Activated T-helper 1 cell treated with anti-CD3 and anti-CD28 coated beads, Interleukin-12 subunit alpha, Interleukin-12 subunit beta, Interleukin-2, Interleukin-4 antibody, amounts not matched to agents 30 ng/mL and 10 ng/mL and 1 ng/mL, durations not matched to agents 14 hours and 24 hours and 36 hours (primary cell): ENCODE data around the gene KRTAP4-3. TPM values are rescaled to one million over a fixed set of nuclear protein-coding genes. Genes with fewer than 3 reads are reported as not detected.
"Not testable (repeated sequence)": the region's sequence is repeated elsewhere in the genome, so short reads cannot be mapped to it uniquely, and the experiment has no call there.

Experiments used
- DNase-seq: peaks from one replicate; pipeline ENCODE4 v3.0.0; 2021; ENCODE audit warnings: low spot score
- H3K27ac Mint-ChIP-seq: one replicate; pipeline ENCODE4 v1.8.0; 2021; ENCODE audit warnings: mild to moderate bottlenecking, mixed read lengths
- H3K27me3 Mint-ChIP-seq: one replicate; pipeline ENCODE4 v1.8.0; 2022; ENCODE audit warnings: mild to moderate bottlenecking, moderate library complexity, mixed read lengths; ENCODE audit not compliant: insufficient read depth
- H3K36me3 Mint-ChIP-seq: one replicate; pipeline ENCODE4 v1.8.0; 2021; ENCODE audit warnings: low read depth, mixed read lengths
- H3K4me1 Mint-ChIP-seq: one replicate; pipeline ENCODE4 v1.8.0; 2021; ENCODE audit warnings: low read depth, mixed read lengths
- H3K4me3 Mint-ChIP-seq: one replicate; pipeline ENCODE4 v1.8.0; 2021; ENCODE audit warnings: mild to moderate bottlenecking, moderate library complexity, mixed read lengths
- H3K9me3 Mint-ChIP-seq: one replicate; pipeline ENCODE4 v1.8.0; 2021; ENCODE audit warnings: mixed read lengths
- intact Hi-C: fragments of 100-400 bp; cut with micrococcal nuclease; formaldehyde crosslinking; loops from one replicate; pipeline ENCODE4 v1.15.1; 2024
- total RNA-seq: library from RNA; stranded (reverse); gene quantifications from 2 replicates; pipeline ENCODE4 v1.2.3, GENCODE V29; 2022

The KRTAP4-3 gene
- total RNA-seq, 1 donor from 2014 or later, result not detected

DNA sequence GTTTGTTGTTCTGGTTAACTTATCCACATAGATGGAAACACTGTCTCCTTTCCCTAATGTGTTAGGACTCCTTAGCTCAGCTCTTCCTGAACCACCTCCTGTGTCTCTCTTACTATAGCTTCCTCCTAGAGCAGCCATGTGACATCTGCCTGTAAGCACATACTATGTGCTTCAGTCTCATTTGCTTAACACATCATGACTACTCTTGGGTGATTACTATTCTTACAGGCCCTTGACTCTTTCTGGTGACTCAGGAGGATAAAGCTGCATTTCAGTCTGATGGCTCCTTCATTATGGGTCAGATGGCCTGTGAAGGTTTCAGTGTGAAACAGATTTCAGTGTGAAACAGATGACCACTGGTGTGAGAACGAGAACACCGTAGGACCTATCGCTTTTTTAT, 10.3 kb upstream of the KRTAP4-3 start:
- H3K9me3 Mint-ChIP-seq, result no peaks in the 10 kb centered on the region
- intact Hi-C loops, result no loop called here
- no peaks in the 10 kb centered on the region for H3K36me3 Mint-ChIP-seq
- H3K27ac Mint-ChIP-seq, result no peak overlapping the region
- H3K27me3 Mint-ChIP-seq, result peaks cover 1% of the 10 kb centered on the region
- DNase-seq, result no peak
- H3K4me1 Mint-ChIP-seq, result no peaks in the 10 kb centered on the region
- no peak overlapping the region for H3K4me3 Mint-ChIP-seq

DNA sequence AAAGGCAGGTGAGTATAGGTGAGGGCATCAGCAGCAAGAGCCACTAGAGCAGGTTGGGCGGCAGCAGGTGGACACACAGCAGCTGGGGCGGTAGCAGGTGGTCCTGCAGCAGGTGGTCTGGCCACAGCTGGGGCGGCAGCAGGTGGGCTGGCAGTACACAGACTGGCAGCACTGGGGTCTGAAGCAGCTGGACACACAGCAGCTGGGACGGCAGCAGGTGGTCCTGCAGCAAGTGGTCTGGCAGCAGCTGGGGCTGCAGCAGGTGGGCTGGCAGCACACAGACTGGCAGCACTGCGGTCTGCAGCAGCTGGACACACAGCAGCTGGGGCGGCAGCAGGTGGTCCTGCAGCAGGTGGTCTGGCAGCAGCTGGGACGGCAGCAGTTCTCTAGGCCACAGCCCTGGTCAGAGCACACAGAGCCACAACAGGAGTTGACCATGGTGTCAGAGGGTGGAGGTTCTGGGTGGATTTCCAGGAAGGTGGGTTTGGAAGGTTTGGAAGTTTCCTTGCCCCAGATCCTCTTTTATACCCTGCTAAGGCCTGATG, 9.8 kb upstream of the KRTAP4-3 start, which contains the start of gene KRTAP4-2:
KRTAP4-2 (minus strand) TSS at position 495 of the 545 bp plus-strand sequence; CDS start at position 438, 57 bp downstream.
- Mint-ChIP-seq H3K27ac (no peak within 1 kb of the TSS), H3K27me3 (peaks cover 1% of the 10 kb centered on the region), H3K4me1 (no peaks in the 10 kb centered on the region), H3K36me3 (no peaks in the 10 kb centered on the region), H3K9me3 (no peaks in the 10 kb centered on the region), H3K4me3 (no peak within 1 kb of the TSS)
- intact Hi-C loops, result no loop called here
- DNase-seq, result no peak

DNA sequence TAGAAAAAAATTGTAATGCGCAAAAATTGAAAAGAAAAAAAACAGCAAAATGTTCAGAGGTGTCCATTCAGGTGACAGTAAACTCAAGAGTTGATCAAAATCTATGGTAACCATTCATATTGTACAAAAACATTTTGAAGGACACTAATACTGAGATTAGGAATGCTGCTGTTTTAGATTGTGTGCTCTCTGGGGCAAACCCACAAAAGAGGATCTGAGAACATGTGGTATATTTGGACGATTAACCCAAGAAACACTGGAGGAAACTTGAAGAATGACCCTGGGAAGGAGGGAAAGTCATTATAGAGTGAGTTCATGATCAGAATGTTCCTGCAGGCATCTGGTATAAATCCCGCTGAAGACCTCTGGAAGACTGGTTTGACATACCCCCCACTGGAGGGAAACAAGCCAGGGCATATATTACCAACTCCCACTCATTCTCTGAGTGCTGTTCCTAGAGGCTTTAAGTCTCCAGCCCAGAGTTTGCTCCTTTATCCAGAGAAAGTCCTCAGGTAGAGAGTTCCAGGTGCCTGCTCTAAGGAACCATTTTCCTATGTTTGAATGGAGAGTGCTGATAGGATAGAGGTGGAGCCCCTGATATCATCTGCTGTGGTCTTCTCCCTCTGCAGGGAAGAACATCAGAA, 8.8 kb upstream of the KRTAP4-3 start:
- Mint-ChIP-seq H3K27ac (no peak overlapping the region), H3K9me3 (no peaks in the 10 kb centered on the region), H3K36me3 (no peaks in the 10 kb centered on the region), H3K4me1 (no peaks in the 10 kb centered on the region), H3K27me3 (peaks cover 5% of the 10 kb centered on the region), H3K4me3 (no peak overlapping the region)
- no peak for DNase-seq
- intact Hi-C loops, result no loop called here

DNA sequence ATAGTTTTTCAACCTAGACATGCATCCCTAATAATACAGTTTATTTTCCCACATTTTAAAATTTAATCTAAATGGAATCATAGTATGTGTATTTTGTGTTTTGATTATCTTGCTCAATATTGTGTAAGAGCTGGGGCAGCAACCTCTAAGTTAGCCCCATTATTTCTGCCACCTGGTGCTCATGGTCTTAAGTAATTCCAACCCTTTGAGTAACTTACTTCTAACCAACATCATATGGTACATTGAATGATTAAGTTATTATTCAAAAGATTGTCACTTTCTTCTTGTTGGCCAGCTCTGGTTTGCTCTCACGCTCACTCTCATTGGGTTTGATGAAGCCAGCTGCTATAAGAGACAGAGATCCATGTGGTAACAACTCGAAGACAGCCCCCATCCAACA, 3.9 kb upstream of the KRTAP4-3 start:
- intact Hi-C loops, result no loop called here
- H3K4me3 Mint-ChIP-seq, result no peak overlapping the region
- peaks cover 5% of the 10 kb centered on the region for H3K27me3 Mint-ChIP-seq
- no peak overlapping the region for H3K27ac Mint-ChIP-seq
- no peak for DNase-seq
- no peaks in the 10 kb centered on the region for H3K4me1 Mint-ChIP-seq
- no peaks in the 10 kb centered on the region for H3K36me3 Mint-ChIP-seq
- no peaks in the 10 kb centered on the region for H3K9me3 Mint-ChIP-seq

DNA sequence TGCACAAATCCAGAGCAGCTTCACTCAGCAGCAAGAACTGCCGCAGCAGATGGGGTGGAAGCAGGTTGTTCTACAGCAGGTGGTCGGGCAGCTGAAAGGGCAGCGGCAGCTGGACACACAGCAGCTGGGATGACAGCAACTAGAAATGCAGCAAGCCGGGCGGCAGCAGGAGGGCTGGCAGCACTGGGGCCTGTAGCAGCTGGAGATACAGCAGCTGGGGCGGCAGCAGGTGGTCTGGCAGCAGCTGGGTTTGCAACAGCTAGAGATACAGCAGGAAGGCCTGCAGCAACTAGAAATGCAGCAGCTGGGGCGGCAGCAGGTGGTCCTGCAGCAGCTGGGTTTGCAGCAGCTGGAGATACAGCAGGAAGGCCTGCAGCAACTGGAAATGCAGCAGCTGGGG, 460 bp downstream of the KRTAP4-3 start:
- Mint-ChIP-seq H3K27ac (no peak overlapping the region), H3K4me1 (no peaks in the 10 kb centered on the region), H3K9me3 (no peaks in the 10 kb centered on the region), H3K4me3 (no peak overlapping the region), H3K36me3 (no peaks in the 10 kb centered on the region), H3K27me3 (peaks cover 3% of the 10 kb centered on the region)
- no peak for DNase-seq
- intact Hi-C loops, result no loop called here

DNA sequence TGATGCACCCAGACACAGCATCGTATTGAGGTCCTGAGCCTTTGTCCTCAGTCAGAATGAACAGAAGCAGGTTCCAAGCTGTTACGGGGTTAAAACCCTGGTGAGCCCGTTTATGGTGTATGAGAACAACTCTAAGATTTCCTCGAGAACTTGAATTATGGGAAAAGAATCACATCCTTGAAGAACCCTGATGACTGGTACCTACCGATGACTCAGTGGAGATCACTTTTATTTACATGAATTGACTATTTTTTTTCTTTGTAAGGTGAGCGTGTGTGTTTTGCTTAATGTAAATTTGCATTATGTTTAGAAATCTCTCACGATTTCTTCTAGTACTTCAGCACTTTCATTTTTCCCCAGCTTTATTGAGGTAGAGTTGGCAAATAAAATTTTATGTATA, 4.2 kb downstream of the KRTAP4-3 start:
- intact Hi-C loops, result no loop called here
- Mint-ChIP-seq H3K27ac (no peak overlapping the region), H3K9me3 (no peaks in the 10 kb centered on the region), H3K4me3 (no peak overlapping the region), H3K27me3 (no peaks in the 10 kb centered on the region), H3K36me3 (no peaks in the 10 kb centered on the region), H3K4me1 (no peaks in the 10 kb centered on the region)
- DNase-seq, result no peak

DNA sequence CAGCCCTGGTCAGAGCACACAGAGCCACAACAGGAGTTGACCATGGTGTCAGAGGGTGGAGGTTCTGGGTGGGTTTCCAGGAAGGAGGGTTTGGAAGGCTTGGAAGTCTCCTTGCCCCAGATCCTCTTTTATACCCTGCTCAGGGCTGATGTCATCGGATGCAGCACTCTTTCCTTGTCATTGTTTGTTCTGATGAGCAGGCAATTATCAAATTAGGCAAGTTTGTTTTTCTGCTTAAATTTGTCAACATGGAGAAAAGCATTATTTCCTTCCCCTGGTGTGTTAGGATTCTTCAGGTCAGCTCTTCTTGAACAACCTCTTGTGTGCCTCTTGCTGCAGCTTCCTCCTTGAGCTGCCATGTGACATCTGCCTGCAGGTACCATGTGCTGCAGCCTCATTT, 7.4 kb downstream of the KRTAP4-3 start, which contains the start of gene KRTAP4-4:
KRTAP4-4 (minus strand) TSS at position 101 of the 400 bp plus-strand sequence; CDS start at position 44, 57 bp downstream.
- no peak for DNase-seq
- H3K36me3 Mint-ChIP-seq, result no peaks in the 10 kb centered on the region
- H3K27ac Mint-ChIP-seq, result no peak within 1 kb of the TSS
- H3K4me3 Mint-ChIP-seq, result no peak within 1 kb of the TSS
- no peaks in the 10 kb centered on the region for H3K9me3 Mint-ChIP-seq
- intact Hi-C loops, result no loop called here
- peaks cover 2% of the 10 kb centered on the region for H3K27me3 Mint-ChIP-seq
- H3K4me1 Mint-ChIP-seq, result no peaks in the 10 kb centered on the region

DNA sequence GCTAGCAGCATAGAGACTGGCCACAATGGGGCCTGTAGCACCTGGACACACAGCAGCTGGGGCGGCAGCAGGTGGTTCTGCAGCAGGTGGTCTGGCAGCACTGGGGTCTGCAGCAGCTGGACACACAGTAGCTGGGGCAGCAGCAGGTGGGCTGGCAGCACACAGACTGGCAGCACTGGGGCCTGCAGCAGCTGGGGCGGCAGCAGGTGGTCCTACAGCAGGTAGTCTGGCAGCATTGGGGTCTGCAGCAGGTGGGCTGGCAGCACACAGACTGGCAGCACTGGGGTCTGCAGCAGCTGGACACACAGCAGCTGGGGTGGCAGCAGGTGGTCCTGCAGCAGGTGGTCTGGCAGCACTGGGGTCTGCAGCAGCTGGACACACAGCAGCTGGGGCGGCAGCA, 7.8 kb downstream of the KRTAP4-3 start:
- H3K4me1 Mint-ChIP-seq, DNase-seq, H3K4me3 Mint-ChIP-seq, H3K9me3 Mint-ChIP-seq, H3K27me3 Mint-ChIP-seq, intact Hi-C loops, H3K36me3 Mint-ChIP-seq, H3K27ac Mint-ChIP-seq: not testable (repeated sequence)

DNA sequence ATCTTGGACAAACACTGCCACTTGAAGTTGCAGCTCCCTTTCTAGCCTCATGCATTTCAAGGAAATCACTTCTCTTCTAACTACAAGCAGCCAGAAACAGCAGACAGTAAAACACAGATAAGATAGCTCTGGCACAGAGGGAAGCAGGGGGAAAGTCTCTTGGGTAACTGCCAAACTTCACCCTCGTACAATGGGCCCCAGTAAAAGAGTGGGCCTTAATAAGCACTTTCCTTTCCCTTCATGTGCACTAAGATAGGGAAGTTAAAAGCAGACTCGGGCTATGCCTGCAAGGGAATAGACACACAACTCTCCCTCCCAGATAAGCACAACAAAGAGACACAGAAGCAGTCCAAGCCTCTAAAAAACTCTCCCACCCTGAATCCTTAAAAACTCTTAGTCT, 14.2 kb downstream of the KRTAP4-3 start:
- DNase-seq, result no peak
- Mint-ChIP-seq H3K27me3 (peaks cover 6% of the 10 kb centered on the region), H3K27ac (no peak overlapping the region), H3K9me3 (no peaks in the 10 kb centered on the region), H3K4me1 (no peaks in the 10 kb centered on the region), H3K4me3 (no peak overlapping the region), H3K36me3 (no peaks in the 10 kb centered on the region)
- intact Hi-C loops, result no loop called here

DNA sequence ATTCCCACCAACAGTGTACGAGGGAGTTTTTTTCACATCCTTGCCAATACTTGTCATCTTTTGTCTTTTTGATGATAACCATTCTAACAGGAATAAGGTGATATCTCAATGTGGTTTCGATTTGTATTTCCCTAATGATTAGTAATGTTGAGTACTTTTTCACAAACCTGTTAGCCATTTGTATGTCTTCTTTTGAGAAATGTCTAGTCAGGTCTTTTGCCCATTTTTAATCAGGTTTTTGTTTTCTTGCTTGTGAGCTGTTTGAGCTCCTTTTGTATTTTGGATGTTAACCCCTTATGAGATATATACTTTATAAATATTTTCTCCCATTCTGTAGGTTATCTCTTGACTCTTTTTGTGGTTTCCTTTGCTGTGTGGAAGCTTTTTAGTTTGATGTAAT, 16.5 kb downstream of the KRTAP4-3 start:
- H3K4me1 Mint-ChIP-seq, result no peaks in the 10 kb centered on the region
- H3K36me3 Mint-ChIP-seq, result no peaks in the 10 kb centered on the region
- DNase-seq, result no peak
- H3K9me3 Mint-ChIP-seq, result no peaks in the 10 kb centered on the region
- peaks cover 6% of the 10 kb centered on the region for H3K27me3 Mint-ChIP-seq
- no peak overlapping the region for H3K27ac Mint-ChIP-seq
- H3K4me3 Mint-ChIP-seq, result no peak overlapping the region
- intact Hi-C loops, result no loop called here

DNA sequence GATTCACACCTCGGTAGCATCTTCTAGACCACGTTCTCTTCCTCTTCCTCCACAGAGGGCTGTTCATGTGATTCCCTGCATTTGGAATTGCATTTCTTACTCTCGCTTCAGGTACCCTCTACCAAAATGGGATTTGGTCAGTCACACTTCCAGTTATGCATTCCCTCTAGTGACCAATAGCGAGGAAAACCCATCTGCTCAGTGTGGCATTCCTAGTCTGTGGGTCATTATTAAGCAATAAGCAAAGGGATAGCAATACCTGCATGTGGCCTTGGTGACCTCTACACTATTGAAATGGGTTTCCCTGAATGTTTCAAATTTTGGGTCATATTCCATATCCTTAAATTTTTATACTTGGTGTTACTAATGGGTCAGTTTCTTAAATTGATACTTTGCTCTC, 18.0 kb downstream of the KRTAP4-3 start:
- no peaks in the 10 kb centered on the region for H3K9me3 Mint-ChIP-seq
- no peak overlapping the region for H3K4me3 Mint-ChIP-seq
- H3K27ac Mint-ChIP-seq, result no peak overlapping the region
- no peaks in the 10 kb centered on the region for H3K4me1 Mint-ChIP-seq
- H3K36me3 Mint-ChIP-seq, result no peaks in the 10 kb centered on the region
- H3K27me3 Mint-ChIP-seq, result peaks cover 7% of the 10 kb centered on the region
- DNase-seq, result no peak
- intact Hi-C loops, result no loop called here

DNA sequence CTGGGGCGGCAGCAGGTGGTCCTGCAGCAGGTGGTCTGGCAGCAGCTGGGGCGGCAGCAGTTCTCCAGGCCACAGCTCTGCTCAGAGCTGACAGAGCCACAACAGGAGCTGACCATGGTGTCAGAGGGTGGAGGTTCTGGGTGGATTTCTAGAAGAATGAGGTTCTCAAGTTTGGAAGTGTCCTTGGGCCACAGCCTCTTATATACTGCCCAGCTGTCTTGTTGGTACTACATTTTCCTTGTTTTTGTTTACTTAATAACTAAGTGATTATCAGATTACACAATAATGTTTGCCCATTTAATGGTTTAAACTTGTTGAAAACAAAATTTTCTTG, 18.4 kb downstream of the KRTAP4-3 start, which contains the start of gene KRTAP4-5:
KRTAP4-5 (minus strand) TSS at position 174 of the 334 bp plus-strand sequence; CDS start at position 116, 58 bp downstream.
- DNase-seq, result no peak
- Mint-ChIP-seq H3K9me3 (no peaks in the 10 kb centered on the region), H3K4me3 (no peak within 1 kb of the TSS), H3K27me3 (peaks cover 6% of the 10 kb centered on the region), H3K4me1 (no peaks in the 10 kb centered on the region), H3K36me3 (no peaks in the 10 kb centered on the region), H3K27ac (no peak within 1 kb of the TSS)
- intact Hi-C loops, result no loop called here

DNA sequence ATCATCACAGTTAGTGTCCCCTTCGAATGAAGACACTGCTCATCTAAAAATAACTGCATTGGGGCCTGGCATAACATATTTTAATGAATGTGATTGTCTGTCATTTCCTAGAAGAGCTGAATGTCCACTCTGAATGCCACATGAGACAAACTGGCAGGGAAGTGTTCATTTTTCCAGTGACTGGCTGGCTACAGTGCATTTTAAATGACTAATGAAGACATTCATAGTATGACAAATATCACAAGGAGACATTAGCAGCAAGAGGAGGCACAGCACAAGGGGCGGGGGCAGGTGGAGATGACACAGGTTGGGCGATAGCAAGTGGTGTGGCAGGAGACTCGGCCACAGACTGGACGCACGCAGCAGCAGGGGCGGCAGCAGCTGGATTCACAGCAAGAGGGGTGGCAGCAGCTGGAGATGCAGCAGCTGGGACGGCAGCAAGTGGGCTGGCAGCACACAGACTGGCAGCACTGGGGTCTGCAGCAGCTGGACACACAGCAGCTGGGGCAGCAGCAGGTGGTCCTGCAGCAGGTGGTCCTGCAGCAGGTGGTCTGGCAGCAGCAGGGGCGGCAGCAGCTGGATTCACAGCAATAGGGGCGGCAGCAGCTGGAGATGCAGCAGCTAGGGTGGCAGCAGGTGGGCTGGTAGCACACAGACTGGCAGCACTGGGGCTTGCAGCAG, 18.9 kb downstream of the KRTAP4-3 start:
- intact Hi-C loops, DNase-seq, H3K36me3 Mint-ChIP-seq, H3K4me3 Mint-ChIP-seq, H3K27ac Mint-ChIP-seq, H3K27me3 Mint-ChIP-seq, H3K4me1 Mint-ChIP-seq, H3K9me3 Mint-ChIP-seq: not testable (repeated sequence)
